ENCODE measurements around the gene IL3RA.

DNA sequence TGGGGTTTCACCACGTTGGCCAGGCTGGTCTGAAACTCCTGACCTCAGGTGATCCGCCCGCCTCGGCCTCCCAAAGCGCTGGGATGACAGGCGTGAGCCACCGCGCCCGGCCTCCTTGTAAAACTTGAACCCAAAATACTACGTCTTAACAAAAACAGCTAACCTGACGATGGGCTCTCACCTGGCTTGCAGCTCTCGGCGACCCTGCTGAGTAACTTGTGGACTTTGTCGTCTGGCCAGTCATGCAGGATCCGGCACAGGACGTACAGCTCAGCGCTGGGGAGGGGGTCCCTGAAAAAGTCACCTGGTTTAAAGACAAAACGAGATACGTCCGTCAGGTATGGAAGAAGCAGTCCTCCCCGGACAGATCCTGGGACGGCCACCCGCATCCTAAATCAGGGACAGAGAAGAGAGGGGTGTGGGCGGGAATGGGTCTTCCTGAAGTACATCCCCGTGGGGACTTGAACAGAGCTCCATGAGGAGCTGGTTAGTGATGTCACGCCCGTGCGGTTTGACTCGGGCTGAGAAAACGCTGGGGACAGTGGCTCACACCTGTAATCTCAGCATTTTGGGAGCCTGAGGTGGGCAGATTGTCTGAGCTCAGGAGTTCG is 76.1 kb downstream of the IL3RA start:
- TF ChIP-seq POLR2A (IDR thresholded peaks at IDR 0.05) = no peak
- TF ChIP-seq, protein P1, sequence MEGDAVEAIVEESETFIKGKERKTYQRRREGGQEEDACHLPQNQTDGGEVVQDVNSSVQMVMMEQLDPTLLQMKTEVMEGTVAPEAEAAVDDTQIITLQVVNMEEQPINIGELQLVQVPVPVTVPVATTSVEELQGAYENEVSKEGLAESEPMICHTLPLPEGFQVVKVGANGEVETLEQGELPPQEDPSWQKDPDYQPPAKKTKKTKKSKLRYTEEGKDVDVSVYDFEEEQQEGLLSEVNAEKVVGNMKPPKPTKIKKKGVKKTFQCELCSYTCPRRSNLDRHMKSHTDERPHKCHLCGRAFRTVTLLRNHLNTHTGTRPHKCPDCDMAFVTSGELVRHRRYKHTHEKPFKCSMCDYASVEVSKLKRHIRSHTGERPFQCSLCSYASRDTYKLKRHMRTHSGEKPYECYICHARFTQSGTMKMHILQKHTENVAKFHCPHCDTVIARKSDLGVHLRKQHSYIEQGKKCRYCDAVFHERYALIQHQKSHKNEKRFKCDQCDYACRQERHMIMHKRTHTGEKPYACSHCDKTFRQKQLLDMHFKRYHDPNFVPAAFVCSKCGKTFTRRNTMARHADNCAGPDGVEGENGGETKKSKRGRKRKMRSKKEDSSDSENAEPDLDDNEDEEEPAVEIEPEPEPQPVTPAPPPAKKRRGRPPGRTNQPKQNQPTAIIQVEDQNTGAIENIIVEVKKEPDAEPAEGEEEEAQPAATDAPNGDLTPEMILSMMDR (IDR thresholded peaks at IDR 0.05) = no peak
